Thyroid gland (tissue), 4 donors: ENCODE data around the gene PFDN6. TPM values are rescaled to one million over a fixed set of nuclear protein-coding genes. Genes with fewer than 3 reads are reported as not detected.

ENCODE experiments used
- DNase-seq, 2 donors: peaks; one replicate each; pipeline ENCODE4 v3.0.0-alpha.2; 2019
- H3K27ac ChIP-seq, 3 donors: fragments of 200-600 bp; sonication (generic); 1 replicate in 2 of 3; 2 replicates in 1 of 3; pipeline ENCODE4 v1.5.1; 2016 to 2019; ENCODE audit warnings: mild to moderate bottlenecking in 1 of 3, moderate library complexity in 1 of 3
- H3K27me3 ChIP-seq: fragments of 200-600 bp; sonication (generic); one replicate; pipeline ENCODE4 v1.5.1; 2019
- H3K36me3 ChIP-seq, 2 donors: fragments of 200-600 bp; sonication (generic); one replicate each; pipeline ENCODE4 v1.5.1; 2016 to 2019
- H3K4me1 ChIP-seq, 2 donors: fragments of 200-600 bp; sonication (generic); one replicate each; pipeline ENCODE4 v1.5.1; 2017 to 2019
- H3K4me3 ChIP-seq, 3 donors: fragments of 200-600 bp; sonication (generic); replicated peaks in 1 of 3; 1 replicate in 2 of 3; 2 replicates in 1 of 3; pipeline ENCODE4 v1.5.1; 2016; ENCODE audit warnings: mild to moderate bottlenecking in 1 of 3
- H3K9me3 ChIP-seq: fragments of 200-600 bp; sonication (generic); one replicate; pipeline ENCODE4 v1.5.1; 2017
- CTCF ChIP-seq, 6 experiments: fragments of 200-600 bp in 3 of 6; fragments of 450-650 bp in 3 of 6; sonication (generic) in 3 of 6; IDR thresholded peaks; one replicate each; pipeline ENCODE4 v1.5.1; 2016 to 2019; ENCODE audit warnings: antibody characterized with exemption in 6 of 6, mild to moderate bottlenecking in 2 of 6, inconsistent platforms in 1 of 6, moderate library complexity in 1 of 6
- POLR2A ChIP-seq, 2 donors: fragments of 450-650 bp; IDR thresholded peaks; one replicate each; pipeline ENCODE4 v1.6.1; 2017; ENCODE audit warnings: antibody characterized with exemption in 2 of 2, mild to moderate bottlenecking in 2 of 2, moderate library complexity in 1 of 2
- WGBS, 2 donors: methylation state at CpG; one replicate each; pipeline ENCODE4 v1.1.5; 2017; 5-methylcytosine and 5-hydroxymethylcytosine counted together
- intact Hi-C: fragments of 100-400 bp; cut with DNase I; formaldehyde crosslinking; loops from one replicate; pipeline ENCODE4 v1.15.1; 2023
- total RNA-seq, 4 donors: library from RNA; depleted of rRNA; stranded (reverse); fragments of >200 nt; gene quantifications; one replicate each; pipeline ENCODE4 v1.2.3, GENCODE V29; 2016

Gene PFDN6
- 10 to 100 TPM; 29.1 to 51.9 (median 35.6) TPM for total RNA-seq

GRCh38 chr6:33288921-33289783 is at the start of gene PFDN6, which contains the start of gene WDR46:
TSS of gene PFDN6 (plus strand) at chr6:33289601. CDS start at chr6:33289857, 256 bp downstream.
TSS of gene WDR46 (minus strand) at chr6:33289239. CDS start at chr6:33289170, 69 bp downstream.
- peaks cover 24 to 41% of the 10 kb centered on the region in 2 donors for H3K36me3 ChIP-seq
- 0 to 1% methylated on average over 32 to 36 of the region's 43 CpGs for WGBS, 2 donors
- no peaks in the 10 kb centered on the region for H3K27me3 ChIP-seq
- H3K27ac ChIP-seq: peak within 1 kb of the TSS; percentile 69 to 82 (median 79)
- H3K4me1 ChIP-seq: peaks cover 11 to 17% of the 10 kb centered on the region in 2 donors
- DNase-seq: peak; percentile 79 to 80
- TF ChIP-seq POLR2A (IDR thresholded peaks at IDR 0.05) (peak in 1 of 2 donors; percentile 31), CTCF (IDR thresholded peaks at IDR 0.05) (no peak)
- H3K9me3 ChIP-seq: no peaks in the 10 kb centered on the region
- intact Hi-C loops: no loop called here
- H3K4me3 ChIP-seq: peak within 1 kb of the TSS; percentile 64 to 74 (median 73)

GRCh38 chr6:33241968-33242367 is 47.4 kb upstream of the PFDN6 start:
- Histone ChIP-seq H3K4me3 (no peak overlapping the region), H3K27ac (no peak overlapping the region), H3K9me3 (no peaks in the 10 kb centered on the region), H3K36me3 (no peaks in the 10 kb centered on the region), H3K27me3 (no peaks in the 10 kb centered on the region), H3K4me1 (no peaks in the 10 kb centered on the region)
- 70 to 79% methylated on average over 3 of the region's 3 CpGs for WGBS, 2 donors
- TF ChIP-seq POLR2A (IDR thresholded peaks at IDR 0.05) (no peak), CTCF (IDR thresholded peaks at IDR 0.05) (no peak)
- no peak for DNase-seq
- intact Hi-C loops: loop anchor here (10.0 kb wide), 1 partner anchor 227 kb away; no protein-coding TSS in a partner anchor

- intact Hi-C loops: loop anchor here (10.0 kb wide), 1 partner anchor 229 kb away; no protein-coding TSS in a partner anchor
- H3K27me3 ChIP-seq: no peaks in the 10 kb centered on the region
- no peak for DNase-seq
- H3K36me3 ChIP-seq: no peaks in the 10 kb centered on the region
- H3K4me1 ChIP-seq: peaks cover 4 to 5% of the 10 kb centered on the region in 2 donors
- no peak for TF ChIP-seq CTCF (IDR thresholded peaks at IDR 0.05)
- no peaks in the 10 kb centered on the region for H3K9me3 ChIP-seq
- H3K4me3 ChIP-seq: no peak overlapping the region
- no peak overlapping the region for H3K27ac ChIP-seq
- WGBS, 2 donors: 47 to 48% methylated on average over 1 of the region's 1 CpG
These were observed 45.9 kb upstream of the PFDN6 start for GRCh38 chr6:33243476-33243875.

GRCh38 chr6:33247977-33248642 is 41.3 kb upstream of the PFDN6 start:
- intact Hi-C loops: loop anchor here (2.0 to 10.0 kb wide), 4 partner anchors 47 to 233 kb away; partner anchors contain the start of genes RXRB and SLC39A7

More at GRCh38 chr6:33247977-33248642, 41.3 kb upstream of the PFDN6 start:
- peak overlapping the region; percentile 89 to 96 (median 95) for H3K27ac ChIP-seq
- peaks cover 10 to 16% of the 10 kb centered on the region in 2 donors for H3K4me1 ChIP-seq
- H3K27me3 ChIP-seq: no peaks in the 10 kb centered on the region
- H3K9me3 ChIP-seq: no peaks in the 10 kb centered on the region
- H3K36me3 ChIP-seq: no peaks in the 10 kb centered on the region
- peak; percentile 86 to 87 for DNase-seq
- peak overlapping the region in 2 of 3 donors; percentile 47 to 48 for H3K4me3 ChIP-seq
- 4 to 8% methylated on average over 16 to 28 of the region's 28 CpGs for WGBS, 2 donors
- TF ChIP-seq CTCF (IDR thresholded peaks at IDR 0.05): peak; percentile 95 to 98 (median 98)
- no peak for TF ChIP-seq POLR2A (IDR thresholded peaks at IDR 0.05)
